ENCODE measurements around the gene AP2M1.

GRCh38 chr3:184132945-184133344, 41.7 kb upstream of the AP2M1 start:
- TF ChIP-seq CTCF (conservative IDR thresholded peaks at IDR 0.05), result no peak
- no peak for TF ChIP-seq ZFX (IDR thresholded peaks at IDR 0.05)

Measured in C4-2B (cell line).